SK-N-SH treated with all-trans-retinoic acid at 6 μM for 48 hours (cell line): ENCODE measurements around the gene TNFAIP1.

Experiments used
- ATAC-seq: fragments of 200-7000 bp; cut with Tn5 transposase; 3 replicates; pipeline ENCODE4 v1.9.1; 2020; ENCODE audit warnings: mild to moderate bottlenecking, moderate library complexity
- ARNTL ChIP-seq: fragments of 450-650 bp; formaldehyde crosslinking; IDR thresholded peaks from 2 replicates; pipeline ENCODE4 v1.5.0; 2020; ENCODE audit warnings: low read depth, mild to moderate bottlenecking, moderate library complexity, borderline replicate concordance
- BACH2 ChIP-seq: fragments of 250-450 bp; sonication (Bioruptor Pico); IDR thresholded peaks from 2 replicates; pipeline ENCODE4 v1.9.0; 2021; ENCODE audit warnings: mild to moderate bottlenecking, borderline replicate concordance
- CREB5 ChIP-seq: fragments of 250-450 bp; sonication (Bioruptor Pico); IDR thresholded peaks from 2 replicates; pipeline ENCODE4 v1.5.1; 2020; ENCODE audit warnings: low read depth, mild to moderate bottlenecking, moderate library complexity
- CSDC2 ChIP-seq: fragments of 250-450 bp; sonication (Bioruptor Pico); IDR thresholded peaks from 2 replicates; pipeline ENCODE4 v1.5.0; 2020; ENCODE audit warnings: mild to moderate bottlenecking, moderate library complexity
- CSRNP3 ChIP-seq: fragments of 250-450 bp; sonication (Bioruptor Pico); IDR thresholded peaks from 2 replicates; pipeline ENCODE4 v1.5.1; 2021; ENCODE audit warnings: mild to moderate bottlenecking, moderate library complexity
- ESRRG ChIP-seq: fragments of 250-450 bp; sonication (Bioruptor Pico); IDR thresholded peaks from 2 replicates; pipeline ENCODE4 v1.6.1; 2021; ENCODE audit warnings: mild to moderate bottlenecking
- GLIS3 ChIP-seq: fragments of 250-450 bp; sonication (Bioruptor Pico); IDR thresholded peaks from 2 replicates; pipeline ENCODE4 v1.5.0; 2020; ENCODE audit warnings: mild to moderate bottlenecking, moderate library complexity
- ISL1 ChIP-seq: fragments of 250-450 bp; sonication (Bioruptor Pico); IDR thresholded peaks from 2 replicates; pipeline ENCODE4 v2.1.2; 2022; ENCODE audit warnings: mild to moderate bottlenecking, moderate library complexity
- OSR1 ChIP-seq: fragments of 250-450 bp; sonication (Bioruptor Pico); IDR thresholded peaks from 2 replicates; pipeline ENCODE4 v1.8.0; 2022; ENCODE audit warnings: moderate library complexity, mild to moderate bottlenecking, inconsistent platforms
- PPARA ChIP-seq: fragments of 250-450 bp; sonication (Bioruptor Pico); IDR thresholded peaks from 2 replicates; pipeline ENCODE4 v1.5.0; 2020; ENCODE audit warnings: mild to moderate bottlenecking, borderline replicate concordance
- RARB ChIP-seq: fragments of 250-450 bp; sonication (Bioruptor Pico); IDR thresholded peaks from 2 replicates; pipeline ENCODE4 v1.8.0; 2021; ENCODE audit warnings: mild to moderate bottlenecking, moderate library complexity
- SNAI2 ChIP-seq: fragments of 250-450 bp; sonication (Bioruptor Pico); IDR thresholded peaks from 2 replicates; pipeline ENCODE4 v1.5.0; 2020; ENCODE audit warnings: mild to moderate bottlenecking, moderate library complexity
- TCF4 ChIP-seq: fragments of 250-450 bp; sonication (Bioruptor Pico); IDR thresholded peaks from 2 replicates; pipeline ENCODE4 v1.8.0; 2021; ENCODE audit warnings: mild to moderate bottlenecking, moderate library complexity, borderline replicate concordance
- TOX ChIP-seq: fragments of 250-450 bp; sonication (Bioruptor Pico); IDR thresholded peaks from 2 replicates; pipeline ENCODE4 v1.8.0; 2021; ENCODE audit warnings: mild to moderate bottlenecking, moderate library complexity, borderline replicate concordance
- ZC3H10 ChIP-seq: fragments of 250-450 bp; sonication (Bioruptor Pico); IDR thresholded peaks from 2 replicates; pipeline ENCODE4 v1.5.1; 2021; ENCODE audit warnings: mild to moderate bottlenecking, moderate library complexity
- ZFP3 ChIP-seq: fragments of 250-450 bp; sonication (Bioruptor Pico); IDR thresholded peaks from 2 replicates; pipeline ENCODE4 v1.5.0; 2020; ENCODE audit warnings: mild to moderate bottlenecking, moderate library complexity
- ZFP30 ChIP-seq: fragments of 450-650 bp; formaldehyde crosslinking; IDR thresholded peaks from 2 replicates; pipeline ENCODE4 v1.5.0; 2022; ENCODE audit warnings: mild to moderate bottlenecking, moderate library complexity
- ZNF565 ChIP-seq: fragments of 450-650 bp; formaldehyde crosslinking; conservative IDR thresholded peaks from 2 replicates; pipeline ENCODE4 v1.5.0; 2020; ENCODE audit warnings: low read depth, mild to moderate bottlenecking, moderate library complexity
- ZNF70 ChIP-seq: fragments of 450-650 bp; formaldehyde crosslinking; IDR thresholded peaks from 2 replicates; pipeline ENCODE4 v1.5.0; 2020; ENCODE audit warnings: mild to moderate bottlenecking, moderate library complexity
- ZNF8 ChIP-seq: fragments of 450-650 bp; formaldehyde crosslinking; IDR thresholded peaks from 2 replicates; pipeline ENCODE4 v1.5.0; 2020; ENCODE audit warnings: mild to moderate bottlenecking, moderate library complexity
- TF ChIP-seq, protein P1 (sequence below): fragments of 250-450 bp; sonication (Bioruptor Pico); IDR thresholded peaks from 2 replicates; pipeline ENCODE4 v1.8.0; 2021; ENCODE audit warnings: low read depth, mild to moderate bottlenecking, moderate library complexity, borderline replicate concordance
- TF ChIP-seq, protein P2 (sequence below): fragments of 250-450 bp; sonication (Bioruptor Pico); IDR thresholded peaks from 2 replicates; pipeline ENCODE4 v1.8.0; 2020; ENCODE audit warnings: mild to moderate bottlenecking, moderate library complexity, borderline replicate concordance

TNFAIP1 gene

DNA sequence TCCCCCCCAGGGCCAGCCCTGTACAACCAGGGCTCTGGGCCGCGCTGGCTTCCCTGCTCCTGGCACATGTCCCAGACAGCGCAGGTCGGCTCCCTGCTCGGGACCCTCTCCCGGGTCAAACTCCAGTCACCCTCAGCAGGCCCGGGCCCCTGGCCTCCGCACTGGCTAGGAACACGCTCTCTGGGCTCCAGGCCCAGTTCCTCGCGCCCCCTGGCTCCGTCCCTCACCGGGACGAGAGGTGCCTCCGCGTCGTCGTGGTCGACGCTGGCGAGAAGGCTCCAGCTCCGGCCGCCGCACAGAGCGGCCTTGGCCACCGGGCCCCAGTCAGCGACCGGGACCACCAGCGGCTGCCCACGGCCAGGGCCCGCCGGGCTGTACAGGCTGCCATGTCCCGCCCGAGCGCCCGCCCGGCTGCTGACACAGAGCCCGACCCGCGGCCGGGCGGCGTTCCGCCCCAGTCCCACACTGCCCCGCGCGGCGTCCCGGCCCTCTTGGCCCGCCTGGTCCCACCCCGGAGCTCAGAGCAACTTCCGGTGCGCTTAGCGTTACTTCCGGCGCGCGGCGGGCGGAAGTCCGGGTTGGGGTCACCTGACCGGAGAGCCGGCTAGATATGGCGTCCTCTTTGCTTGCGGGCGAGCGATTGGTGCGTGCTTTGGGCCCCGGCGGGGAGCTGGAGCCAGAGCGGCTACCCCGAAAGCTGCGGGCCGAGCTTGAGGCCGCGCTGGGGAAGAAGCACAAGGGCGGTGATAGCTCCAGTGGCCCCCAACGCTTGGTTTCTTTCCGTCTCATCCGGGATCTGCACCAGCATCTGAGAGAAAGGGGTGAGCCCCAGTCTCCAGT is 21.7 kb downstream of the TNFAIP1 start, which contains the start of gene POLDIP2:
POLDIP2 (minus strand) TSS at position 467 of the 840 bp plus-strand sequence; CDS start at position 388, 79 bp downstream.
- peak; percentile 100 for ATAC-seq
- no peak for TF ChIP-seq ESRRG (CRISPR knock-in tag)
- TF ChIP-seq ISL1, result no peak
- TF ChIP-seq ZNF8 (CRISPR knock-in tag), result no peak
- TF ChIP-seq SNAI2 (CRISPR knock-in tag), result no peak
- no peak for TF ChIP-seq BACH2
- TF ChIP-seq ZFP30 (CRISPR knock-in tag), result no peak
- no peak for TF ChIP-seq ARNTL (CRISPR knock-in tag)

DNA sequence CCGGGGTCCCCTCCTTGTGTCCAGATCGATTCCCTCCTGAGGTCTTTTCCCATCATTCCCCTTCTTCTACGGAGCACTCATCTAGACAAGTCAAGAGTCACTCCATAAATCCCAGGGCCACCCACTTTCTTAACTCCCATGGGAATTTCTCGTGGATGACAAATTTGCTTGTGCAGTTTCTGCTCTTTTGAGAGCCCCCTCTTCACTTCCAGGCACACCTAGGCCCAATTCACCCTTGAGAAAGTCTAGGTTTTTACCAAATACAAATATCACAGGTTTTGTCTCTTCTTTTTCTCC is 22.3 kb downstream of the TNFAIP1 start:
- no peak for ATAC-seq

GRCh38 chr17:28363186-28363585 is 27.6 kb downstream of the TNFAIP1 start:
- TF ChIP-seq TOX (CRISPR knock-in tag), result no peak
- TF ChIP-seq, protein P1, sequence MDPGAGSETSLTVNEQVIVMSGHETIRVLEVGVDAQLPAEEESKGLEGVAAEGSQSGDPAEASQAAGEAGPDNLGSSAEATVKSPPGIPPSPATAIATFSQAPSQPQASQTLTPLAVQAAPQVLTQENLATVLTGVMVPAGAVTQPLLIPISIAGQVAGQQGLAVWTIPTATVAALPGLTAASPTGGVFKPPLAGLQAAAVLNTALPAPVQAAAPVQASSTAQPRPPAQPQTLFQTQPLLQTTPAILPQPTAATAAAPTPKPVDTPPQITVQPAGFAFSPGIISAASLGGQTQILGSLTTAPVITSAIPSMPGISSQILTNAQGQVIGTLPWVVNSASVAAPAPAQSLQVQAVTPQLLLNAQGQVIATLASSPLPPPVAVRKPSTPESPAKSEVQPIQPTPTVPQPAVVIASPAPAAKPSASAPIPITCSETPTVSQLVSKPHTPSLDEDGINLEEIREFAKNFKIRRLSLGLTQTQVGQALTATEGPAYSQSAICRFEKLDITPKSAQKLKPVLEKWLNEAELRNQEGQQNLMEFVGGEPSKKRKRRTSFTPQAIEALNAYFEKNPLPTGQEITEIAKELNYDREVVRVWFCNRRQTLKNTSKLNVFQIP (CRISPR knock-in tag), result no peak
- TF ChIP-seq SNAI2 (CRISPR knock-in tag), result no peak
- TF ChIP-seq RARB, result no peak
- no peak for TF ChIP-seq ZNF565 (CRISPR knock-in tag)
- no peak for TF ChIP-seq TCF4 (CRISPR knock-in tag)
- no peak for TF ChIP-seq CREB5 (CRISPR knock-in tag)
- ATAC-seq, result no peak

More for the DNA sequence above, 22.3 kb downstream of the TNFAIP1 start:
- TF ChIP-seq TOX (CRISPR knock-in tag), result no peak
- no peak for TF ChIP-seq RARB
- TF ChIP-seq OSR1 (CRISPR knock-in tag), result no peak
- no peak for TF ChIP-seq ZC3H10

DNA sequence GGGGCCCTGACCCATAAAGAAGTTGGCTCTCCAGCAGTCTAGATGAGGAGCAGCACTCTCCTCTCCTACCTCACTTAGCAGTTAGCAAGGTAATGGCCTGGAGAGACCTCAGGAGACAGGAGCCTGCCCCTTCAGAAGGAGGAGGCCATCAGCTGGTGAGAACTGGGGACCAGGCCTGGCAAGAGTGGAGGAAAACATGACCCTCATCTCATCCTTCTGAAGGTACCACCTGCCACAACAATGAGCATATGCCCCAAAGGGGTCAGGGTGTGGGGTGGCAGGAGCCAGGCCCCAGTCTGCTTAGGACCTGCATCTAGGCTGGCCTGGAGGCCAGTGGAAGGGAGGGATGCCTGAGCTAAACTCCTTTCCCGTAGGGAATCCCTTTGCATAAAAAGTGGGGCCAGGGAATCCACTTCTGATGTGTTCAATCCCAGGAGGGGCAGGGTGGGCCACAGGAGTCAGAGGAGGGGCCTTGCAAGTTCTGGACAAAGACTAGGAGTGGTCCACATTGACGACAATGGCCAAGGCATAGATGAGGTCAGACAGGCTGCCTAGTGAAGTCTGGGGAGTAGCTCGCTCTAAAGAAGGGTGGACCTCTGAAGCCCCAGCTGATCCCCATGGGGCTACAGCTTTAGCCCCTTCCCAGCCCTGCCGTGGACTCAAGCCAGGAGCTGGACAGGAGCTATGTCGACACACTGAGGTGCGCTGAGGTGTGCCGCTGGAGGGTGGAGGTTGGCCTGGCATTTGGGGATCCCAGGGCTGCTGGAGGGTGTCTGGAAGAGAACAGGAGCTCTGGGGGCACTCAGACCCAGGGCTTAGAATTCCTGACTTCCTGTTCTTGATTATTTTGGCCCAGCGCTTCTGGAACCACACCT is 28.5 kb downstream of the TNFAIP1 start:
- ATAC-seq, result no peak

More for the DNA sequence above, 28.5 kb downstream of the TNFAIP1 start:
- TF ChIP-seq GLIS3 (CRISPR knock-in tag) (no peak), PPARA (CRISPR knock-in tag) (no peak), OSR1 (CRISPR knock-in tag) (no peak), CSRNP3 (no peak), ESRRG (CRISPR knock-in tag) (no peak), ISL1 (no peak), TOX (CRISPR knock-in tag) (no peak), TCF4 (CRISPR knock-in tag) (no peak), ZNF8 (CRISPR knock-in tag) (no peak), SNAI2 (CRISPR knock-in tag) (no peak), ZFP3 (CRISPR knock-in tag) (no peak), CSDC2 (CRISPR knock-in tag) (no peak), ZNF70 (no peak), BACH2 (no peak), ZFP30 (CRISPR knock-in tag) (no peak), CREB5 (CRISPR knock-in tag) (no peak)
- TF ChIP-seq, protein P1 (CRISPR knock-in tag), result no peak
- TF ChIP-seq, protein P2, sequence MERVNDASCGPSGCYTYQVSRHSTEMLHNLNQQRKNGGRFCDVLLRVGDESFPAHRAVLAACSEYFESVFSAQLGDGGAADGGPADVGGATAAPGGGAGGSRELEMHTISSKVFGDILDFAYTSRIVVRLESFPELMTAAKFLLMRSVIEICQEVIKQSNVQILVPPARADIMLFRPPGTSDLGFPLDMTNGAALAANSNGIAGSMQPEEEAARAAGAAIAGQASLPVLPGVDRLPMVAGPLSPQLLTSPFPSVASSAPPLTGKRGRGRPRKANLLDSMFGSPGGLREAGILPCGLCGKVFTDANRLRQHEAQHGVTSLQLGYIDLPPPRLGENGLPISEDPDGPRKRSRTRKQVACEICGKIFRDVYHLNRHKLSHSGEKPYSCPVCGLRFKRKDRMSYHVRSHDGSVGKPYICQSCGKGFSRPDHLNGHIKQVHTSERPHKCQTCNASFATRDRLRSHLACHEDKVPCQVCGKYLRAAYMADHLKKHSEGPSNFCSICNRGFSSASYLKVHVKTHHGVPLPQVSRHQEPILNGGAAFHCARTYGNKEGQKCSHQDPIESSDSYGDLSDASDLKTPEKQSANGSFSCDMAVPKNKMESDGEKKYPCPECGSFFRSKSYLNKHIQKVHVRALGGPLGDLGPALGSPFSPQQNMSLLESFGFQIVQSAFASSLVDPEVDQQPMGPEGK, result no peak
